ENCODE measurements around the gene HID1.
"Not testable (repeated sequence)": the region's sequence is repeated elsewhere in the genome, so short reads cannot be mapped to it uniquely, and the experiment has no call there.

Gene HID1

DNA sequence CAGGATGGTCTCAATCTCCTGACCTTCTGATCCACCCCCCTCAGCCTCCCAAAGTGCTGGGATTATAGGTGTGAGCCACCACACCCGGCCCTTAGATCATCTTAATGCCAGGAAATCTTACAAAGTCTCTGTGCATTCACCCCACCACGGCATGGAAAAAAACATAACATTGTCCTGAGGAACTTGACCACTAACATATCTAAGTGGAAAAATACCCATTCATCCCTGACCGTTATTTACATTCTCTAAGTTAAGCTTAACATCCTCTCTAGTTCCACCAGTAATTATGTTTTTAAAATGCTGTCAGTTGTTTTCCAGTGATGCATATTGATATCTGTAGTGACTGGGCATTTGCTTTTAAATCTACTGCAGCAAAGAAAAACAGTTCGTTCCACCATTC is 3.4 kb upstream of the HID1 start:
- H3K9me3 ChIP-seq, result no peaks in the 10 kb centered on the region
- TF ChIP-seq, protein P1, sequence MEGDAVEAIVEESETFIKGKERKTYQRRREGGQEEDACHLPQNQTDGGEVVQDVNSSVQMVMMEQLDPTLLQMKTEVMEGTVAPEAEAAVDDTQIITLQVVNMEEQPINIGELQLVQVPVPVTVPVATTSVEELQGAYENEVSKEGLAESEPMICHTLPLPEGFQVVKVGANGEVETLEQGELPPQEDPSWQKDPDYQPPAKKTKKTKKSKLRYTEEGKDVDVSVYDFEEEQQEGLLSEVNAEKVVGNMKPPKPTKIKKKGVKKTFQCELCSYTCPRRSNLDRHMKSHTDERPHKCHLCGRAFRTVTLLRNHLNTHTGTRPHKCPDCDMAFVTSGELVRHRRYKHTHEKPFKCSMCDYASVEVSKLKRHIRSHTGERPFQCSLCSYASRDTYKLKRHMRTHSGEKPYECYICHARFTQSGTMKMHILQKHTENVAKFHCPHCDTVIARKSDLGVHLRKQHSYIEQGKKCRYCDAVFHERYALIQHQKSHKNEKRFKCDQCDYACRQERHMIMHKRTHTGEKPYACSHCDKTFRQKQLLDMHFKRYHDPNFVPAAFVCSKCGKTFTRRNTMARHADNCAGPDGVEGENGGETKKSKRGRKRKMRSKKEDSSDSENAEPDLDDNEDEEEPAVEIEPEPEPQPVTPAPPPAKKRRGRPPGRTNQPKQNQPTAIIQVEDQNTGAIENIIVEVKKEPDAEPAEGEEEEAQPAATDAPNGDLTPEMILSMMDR (IDR thresholded peaks at IDR 0.05; ENCODE audit: low read depth, low read length), result no peak
- DNase-seq, result no peak
- H3K27me3 ChIP-seq, result peaks cover 15% of the 10 kb centered on the region
- no peaks in the 10 kb centered on the region for H3K36me3 ChIP-seq
- no peak overlapping the region for H3K4me3 ChIP-seq (ENCODE audit: low read depth, low read length)
- H3K4me1 ChIP-seq, result no peaks in the 10 kb centered on the region; the same call in 1 of the 2 replicates

DNA sequence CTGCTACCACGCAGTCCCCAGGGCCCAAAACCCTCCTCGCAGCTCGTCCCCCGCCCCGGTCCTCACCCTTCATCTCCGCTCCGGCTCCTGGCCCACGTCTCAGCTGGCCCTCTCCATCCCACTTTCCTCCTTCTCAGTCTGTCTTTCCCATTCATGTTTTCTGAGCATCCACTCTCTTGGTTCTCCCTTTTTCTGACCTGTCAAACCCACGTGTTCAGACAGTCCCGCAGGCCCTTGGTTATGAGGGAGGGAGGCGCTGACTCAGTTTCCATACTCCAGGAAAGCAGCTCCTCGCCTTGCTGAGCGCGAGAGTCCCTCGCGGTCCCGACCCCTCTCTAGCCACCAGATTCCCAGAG is 392 bp upstream of the HID1 start:
- no peaks in the 10 kb centered on the region for H3K36me3 ChIP-seq
- DNase-seq, result no peak
- no peaks in the 10 kb centered on the region for H3K9me3 ChIP-seq
- peaks cover 15% of the 10 kb centered on the region for H3K27me3 ChIP-seq
- H3K4me3 ChIP-seq (ENCODE audit: low read depth, low read length), result peak overlapping the region; percentile 59
- TF ChIP-seq, protein P1 (IDR thresholded peaks at IDR 0.05; ENCODE audit: low read depth, low read length), result no peak
- no peaks in the 10 kb centered on the region; the same call in 1 of the 2 replicates for H3K4me1 ChIP-seq

DNA sequence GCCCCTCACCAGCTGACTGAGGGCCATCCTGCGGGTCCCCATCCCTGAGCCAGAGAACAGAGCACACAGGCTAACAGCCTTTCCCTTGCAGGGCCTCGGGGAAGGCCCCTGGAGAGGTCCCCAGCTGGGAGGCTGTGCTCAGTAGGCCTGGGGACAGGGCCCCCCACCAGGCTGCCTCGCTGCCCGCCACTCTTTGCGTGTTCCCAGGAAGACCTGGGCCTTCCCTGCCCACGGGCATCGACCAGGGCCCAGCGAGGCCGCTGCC is 785 bp downstream of the HID1 start:
- Histone ChIP-seq H3K4me1 (no peaks in the 10 kb centered on the region; the same call in 1 of the 2 replicates), H3K27me3 (peaks cover 15% of the 10 kb centered on the region), H3K9me3 (no peaks in the 10 kb centered on the region), H3K36me3 (no peaks in the 10 kb centered on the region), H3K4me3 (ENCODE audit: low read depth, low read length) (peak overlapping the region; percentile 59)
- TF ChIP-seq, protein P1 (IDR thresholded peaks at IDR 0.05; ENCODE audit: low read depth, low read length), result no peak
- DNase-seq, result no peak

DNA sequence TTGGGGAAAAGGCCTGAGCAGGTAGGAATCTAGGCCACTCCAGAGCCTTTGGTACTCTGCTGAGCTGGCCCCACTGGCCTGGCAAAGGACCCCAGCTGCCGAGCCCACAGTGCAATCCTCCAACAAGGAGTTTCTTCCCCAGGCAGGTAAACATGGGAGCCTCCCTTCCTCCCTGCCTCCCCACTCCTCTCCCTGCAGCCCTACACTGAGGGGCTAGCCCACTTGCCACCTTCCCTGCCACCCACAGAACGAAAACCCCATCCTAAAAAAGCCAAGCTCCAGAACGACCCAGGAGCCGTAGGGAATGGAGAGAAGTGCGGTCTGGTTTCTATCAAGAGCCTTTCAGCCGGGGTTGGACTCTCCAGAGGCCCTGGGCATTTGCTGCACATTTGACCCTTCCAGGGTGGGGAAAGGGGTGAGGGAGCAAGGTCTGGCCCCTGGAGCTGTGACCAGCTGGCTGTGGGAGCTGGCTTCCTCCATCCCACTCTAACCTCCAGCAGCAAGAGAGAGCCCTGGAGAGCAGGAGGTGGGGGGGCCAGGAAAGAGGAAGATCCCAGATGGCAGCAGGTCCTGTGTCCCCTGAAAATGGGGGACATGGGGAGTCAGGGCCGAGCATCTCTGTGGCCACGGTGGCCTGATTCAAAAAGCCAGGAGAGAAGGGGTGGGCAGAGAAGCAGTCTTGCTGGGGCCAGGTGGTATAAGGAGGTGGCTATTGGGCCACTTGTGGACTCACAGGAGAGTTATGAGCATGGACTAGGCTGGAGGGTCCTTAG is 1.3 kb downstream of the HID1 start:
- Histone ChIP-seq H3K4me1 (no peaks in the 10 kb centered on the region; the same call in 1 of the 2 replicates), H3K27me3 (peaks cover 15% of the 10 kb centered on the region), H3K4me3 (ENCODE audit: low read depth, low read length) (peak overlapping the region; percentile 59; the same call in 1 of the 2 replicates), H3K9me3 (no peaks in the 10 kb centered on the region), H3K36me3 (no peaks in the 10 kb centered on the region)
- TF ChIP-seq, protein P1 (IDR thresholded peaks at IDR 0.05; ENCODE audit: low read depth, low read length), result no peak
- DNase-seq, result no peak

DNA sequence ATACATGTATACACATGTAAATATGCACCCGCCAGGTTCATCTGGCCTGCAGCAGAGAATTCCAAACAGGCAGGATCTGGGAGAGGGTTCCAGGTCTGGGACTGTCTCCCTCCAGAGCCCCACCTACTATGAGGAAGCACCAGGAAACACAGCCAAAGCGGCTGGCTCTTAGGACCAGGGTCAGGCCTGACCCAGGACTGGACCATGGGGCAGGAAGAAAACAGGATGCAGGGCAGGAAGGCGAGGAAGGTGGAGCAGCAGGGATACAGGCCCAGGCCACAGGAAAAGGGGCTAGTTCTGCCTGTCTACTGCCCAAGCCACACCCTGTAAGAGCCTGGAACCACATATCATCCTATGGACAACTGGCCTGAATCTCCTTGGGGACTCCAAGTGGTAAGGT is 2.2 kb downstream of the HID1 start:
- peaks cover 15% of the 10 kb centered on the region for H3K27me3 ChIP-seq
- no peak for DNase-seq

DNA sequence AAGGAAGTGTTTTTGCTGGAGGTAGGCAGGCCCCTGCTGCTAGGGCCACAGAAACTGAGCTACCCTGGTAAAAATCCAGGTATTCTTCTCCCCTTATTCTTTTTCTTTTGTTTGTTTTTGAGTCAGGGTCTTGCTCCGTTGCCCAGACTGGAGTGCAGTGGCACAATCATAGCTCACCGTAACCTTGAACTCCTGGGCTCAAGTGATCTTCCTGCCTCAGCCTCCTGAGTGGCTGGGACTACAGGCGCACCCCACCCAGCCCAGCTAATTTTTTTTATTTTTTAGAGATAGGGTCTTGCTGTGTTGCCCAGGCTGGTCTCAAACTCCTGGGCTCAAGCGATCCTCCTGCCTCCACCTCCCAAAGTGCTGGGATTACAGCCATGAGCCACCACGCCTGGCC is 3.1 kb downstream of the HID1 start:
- peaks cover 15% of the 10 kb centered on the region for H3K27me3 ChIP-seq
- not testable (repeated sequence) for H3K4me3 ChIP-seq (ENCODE audit: low read depth, low read length); H3K9me3 ChIP-seq; H3K36me3 ChIP-seq; DNase-seq; H3K4me1 ChIP-seq

More for the DNA sequence above, 2.2 kb downstream of the HID1 start:
- TF ChIP-seq, protein P1 (IDR thresholded peaks at IDR 0.05; ENCODE audit: low read depth, low read length), result no peak
- Histone ChIP-seq H3K4me1 (no peaks in the 10 kb centered on the region; the same call in 1 of the 2 replicates), H3K4me3 (ENCODE audit: low read depth, low read length) (no peak overlapping the region), H3K36me3 (no peaks in the 10 kb centered on the region), H3K9me3 (no peaks in the 10 kb centered on the region)
